Chondrocyte (in vitro differentiated cells): ENCODE results near the gene UBR4. TPM values are rescaled to one million over a fixed set of nuclear protein-coding genes. Genes with fewer than 3 reads are reported as not detected.

ENCODE experiments used
- DNase-seq: peaks from one replicate; pipeline ENCODE4 v3.0.0; 2021; ENCODE audit warnings: mixed read lengths, low spot score
- H3K27ac Mint-ChIP-seq: one replicate; pipeline ENCODE4 v1.8.0; 2021; ENCODE audit warnings: mild to moderate bottlenecking, moderate library complexity, mixed read lengths; ENCODE audit not compliant: unreplicated experiment
- H3K27me3 Mint-ChIP-seq: 2 replicates; pipeline ENCODE4 v1.8.0; 2021; ENCODE audit warnings: low read depth, mixed read lengths
- H3K36me3 Mint-ChIP-seq: 2 replicates; pipeline ENCODE4 v1.8.0; 2021; ENCODE audit warnings: low read depth, mixed read lengths
- H3K4me1 Mint-ChIP-seq: 2 replicates; pipeline ENCODE4 v1.8.0; 2021; ENCODE audit warnings: low read depth, mild to moderate bottlenecking, mixed read lengths
- H3K4me3 Mint-ChIP-seq: one replicate; pipeline ENCODE4 v1.8.0; 2021; ENCODE audit warnings: mild to moderate bottlenecking, moderate library complexity, mixed read lengths; ENCODE audit not compliant: unreplicated experiment
- H3K9me3 Mint-ChIP-seq: 2 replicates; pipeline ENCODE4 v1.8.0; 2021; ENCODE audit warnings: low read depth, mixed read lengths
- CTCF ChIP-seq: fragments of 200-600 bp; sonication (generic); IDR thresholded peaks from 2 replicates; pipeline ENCODE4 v1.5.0; 2021; ENCODE audit warnings: antibody characterized with exemption, mild to moderate bottlenecking, moderate library complexity
- total RNA-seq: library from RNA; stranded (reverse); gene quantifications from 3 replicates; pipeline ENCODE4 v1.2.1, GENCODE V29; 2021

UBR4 gene
- total RNA-seq, 1 donor from 2014 or later, result 144 TPM

DNA sequence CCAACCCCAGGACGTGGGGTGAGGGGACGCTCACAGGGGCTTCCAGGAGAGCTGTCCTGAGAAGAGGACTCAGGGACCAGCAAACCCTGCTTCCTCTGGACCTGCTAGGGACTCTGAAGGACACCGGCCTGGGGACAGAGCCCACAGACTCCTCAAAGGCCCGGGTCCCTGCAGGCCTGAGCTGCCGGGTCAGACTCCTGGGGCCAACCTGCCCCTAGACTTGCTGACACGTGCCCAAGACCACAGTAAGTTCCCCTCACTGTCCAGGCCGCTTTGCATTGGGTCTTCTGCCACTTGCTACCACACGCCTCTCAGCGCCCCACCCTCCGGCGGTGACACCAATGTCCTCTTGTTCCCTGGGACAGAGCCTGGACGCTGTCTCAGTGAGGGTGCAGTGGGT is 146.9 kb downstream of the UBR4 start:
- no peak for DNase-seq
- no peak for TF ChIP-seq CTCF
- Mint-ChIP-seq H3K4me3 (no peak overlapping the region), H3K9me3 (peaks cover 3% of the 10 kb centered on the region), H3K27me3 (peaks cover 7% of the 10 kb centered on the region), H3K36me3 (no peaks in the 10 kb centered on the region), H3K27ac (no peak overlapping the region), H3K4me1 (peaks cover 20% of the 10 kb centered on the region)

- peaks cover 7% of the 10 kb centered on the region for H3K27me3 Mint-ChIP-seq
- no peak overlapping the region for H3K27ac Mint-ChIP-seq
These were observed 147.6 kb downstream of the UBR4 start for GRCh38 chr1:19062258-19063029.

DNA sequence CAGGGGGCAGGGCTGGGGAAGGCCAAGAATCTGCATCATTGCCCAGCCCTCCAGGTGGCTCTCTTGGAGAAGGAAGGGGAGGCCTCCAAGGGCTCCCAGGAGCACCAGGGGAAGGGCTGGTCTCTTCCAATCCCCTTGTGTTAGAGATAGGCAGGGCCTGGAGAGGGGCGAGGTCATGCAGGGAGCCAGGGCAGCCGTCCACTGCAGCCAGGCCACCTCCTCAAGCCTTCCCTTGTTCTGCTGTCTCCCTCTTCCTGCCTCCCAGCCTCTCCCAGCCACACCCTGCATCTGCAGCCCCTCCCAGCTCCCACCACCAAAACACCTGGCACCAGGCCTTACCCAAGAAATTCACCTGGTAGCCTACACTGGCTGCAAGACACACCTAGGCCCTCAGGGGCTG is 148.3 kb downstream of the UBR4 start:
- no peak for DNase-seq
- H3K27me3 Mint-ChIP-seq, result peaks cover 7% of the 10 kb centered on the region
- no peaks in the 10 kb centered on the region for H3K36me3 Mint-ChIP-seq
- H3K9me3 Mint-ChIP-seq, result peaks cover 3% of the 10 kb centered on the region
- H3K4me1 Mint-ChIP-seq, result peaks cover 7% of the 10 kb centered on the region
- H3K27ac Mint-ChIP-seq, result no peak overlapping the region
- TF ChIP-seq CTCF, result no peak
- H3K4me3 Mint-ChIP-seq, result no peak overlapping the region

More at GRCh38 chr1:19062258-19063029, 147.6 kb downstream of the UBR4 start:
- Mint-ChIP-seq H3K4me3 (no peak overlapping the region), H3K36me3 (no peaks in the 10 kb centered on the region), H3K9me3 (peaks cover 3% of the 10 kb centered on the region), H3K4me1 (peaks cover 13% of the 10 kb centered on the region)
- no peak for DNase-seq
- TF ChIP-seq CTCF, result no peak

- Mint-ChIP-seq H3K27ac (no peak overlapping the region), H3K9me3 (peaks cover 3% of the 10 kb centered on the region), H3K4me3 (no peak overlapping the region), H3K36me3 (no peaks in the 10 kb centered on the region), H3K4me1 (peaks cover 2% of the 10 kb centered on the region), H3K27me3 (peaks cover 7% of the 10 kb centered on the region)
- no peak for DNase-seq
- TF ChIP-seq CTCF, result no peak
These were observed 148.7 kb downstream of the UBR4 start for GRCh38 chr1:19061343-19061742.

- no peak for DNase-seq
- TF ChIP-seq CTCF, result no peak
- Mint-ChIP-seq H3K27ac (no peak overlapping the region), H3K36me3 (no peaks in the 10 kb centered on the region), H3K9me3 (peaks cover 3% of the 10 kb centered on the region), H3K27me3 (peaks cover 7% of the 10 kb centered on the region), H3K4me3 (no peak overlapping the region), H3K4me1 (no peaks in the 10 kb centered on the region)
These were observed 150.3 kb downstream of the UBR4 start for GRCh38 chr1:19059773-19060172.
